GM12892 (cell line): ENCODE results near the gene KL.

Experiments used
- DNase-seq: peaks from one replicate; pipeline ENCODE4 v3.0.0; 2011; ENCODE audit not compliant: insufficient read length
- FAIRE-seq: peaks from 2 replicates; lab custom pipeline; 2011; peaks lifted over from hg19 to GRCh38; lab: Jason Lieb, UNC
- POLR2A ChIP-seq: IDR thresholded peaks from 2 replicates; pipeline ENCODE4 v1.6.1; 2011; ENCODE audit warnings: low read depth, low read length, control low read depth
- POLR2AphosphoS5 ChIP-seq: IDR thresholded peaks from 2 replicates; pipeline ENCODE4 v1.6.1; 2011; ENCODE audit warnings: low read depth, low read length, control low read depth
- TAF1 ChIP-seq: IDR thresholded peaks from 2 replicates; pipeline ENCODE4 v1.6.1; 2011; ENCODE audit warnings: low read depth, mild to moderate bottlenecking, control low read depth, low read length, borderline replicate concordance

KL gene

GRCh38 chr13:32984857-32985626, 31.2 kb upstream of the KL start:
- FAIRE-seq, result no peak
- TF ChIP-seq TAF1 (no peak), POLR2AphosphoS5 (no peak), POLR2A (no peak)
- DNase-seq, result no peak

GRCh38 chr13:32986552-32986951, 29.7 kb upstream of the KL start:
- FAIRE-seq (no peak), DNase-seq (no peak)
- TF ChIP-seq POLR2A (no peak), TAF1 (no peak), POLR2AphosphoS5 (no peak)

- no peak for DNase-seq
- FAIRE-seq, result no peak
- TF ChIP-seq TAF1 (no peak), POLR2AphosphoS5 (no peak), POLR2A (no peak)
Observed at GRCh38 chr13:32987462-32987861, 28.8 kb upstream of the KL start.

GRCh38 chr13:32988608-32989289, 27.5 kb upstream of the KL start:
- FAIRE-seq (peak; percentile 75), DNase-seq (no peak)
- TF ChIP-seq POLR2A (no peak), TAF1 (no peak), POLR2AphosphoS5 (no peak)

- FAIRE-seq, result no peak
- no peak for DNase-seq
- TF ChIP-seq TAF1 (no peak), POLR2AphosphoS5 (no peak), POLR2A (no peak)
Observed at GRCh38 chr13:32989290-32989667, 26.9 kb upstream of the KL start.

- FAIRE-seq, result no peak
- TF ChIP-seq POLR2A (no peak), POLR2AphosphoS5 (no peak), TAF1 (no peak)
- no peak for DNase-seq
Observed at GRCh38 chr13:32989942-32990341, 26.3 kb upstream of the KL start.

- no peak for TF ChIP-seq POLR2A
- TF ChIP-seq POLR2AphosphoS5, result no peak
- no peak for TF ChIP-seq TAF1
- FAIRE-seq (no peak), DNase-seq (no peak)
Observed at GRCh38 chr13:32993145-32993544, 23.1 kb upstream of the KL start.

- no peak for DNase-seq
- TF ChIP-seq TAF1 (no peak), POLR2AphosphoS5 (no peak), POLR2A (no peak)
- FAIRE-seq, result no peak
Observed at GRCh38 chr13:32997399-32997798, 18.8 kb upstream of the KL start.

- TF ChIP-seq TAF1 (no peak), POLR2A (no peak), POLR2AphosphoS5 (no peak)
- no peak for DNase-seq
- no peak for FAIRE-seq
Observed at GRCh38 chr13:32998966-32999365, 17.3 kb upstream of the KL start.

GRCh38 chr13:33000365-33000764, 15.9 kb upstream of the KL start:
- FAIRE-seq (no peak), DNase-seq (no peak)
- TF ChIP-seq TAF1 (no peak), POLR2AphosphoS5 (no peak), POLR2A (no peak)

GRCh38 chr13:33003458-33004019, 12.7 kb upstream of the KL start:
- FAIRE-seq (no peak), DNase-seq (no peak)
- TF ChIP-seq POLR2A, result no peak
- TF ChIP-seq POLR2AphosphoS5, result no peak
- no peak for TF ChIP-seq TAF1
